ENCODE data around the gene TYMP. TPM values are rescaled to one million over a fixed set of nuclear protein-coding genes. Genes with fewer than 3 reads are reported as not detected.

The TYMP gene
- total RNA-seq, 6 experiments from 2014 or later: 30.6 to 223 (median 88.2) TPM

GRCh38 chr22:50526108-50526833 is 3.5 kb downstream of the TYMP start:
- WGBS (ENCODE audit: insufficient coverage, low coverage, low lambda C conversion rate, missing lambda C conversion rate): 0% methylated on average over 13 of the region's 77 CpGs
- H3K27ac ChIP-seq: peak overlapping the region; percentile 76 to 94 (median 87)
- no peaks in the 10 kb centered on the region for H3K9me3 ChIP-seq
- peaks cover 0 to 25% (median 12%) of the 10 kb centered on the region in 4 donors for H3K4me1 ChIP-seq
- peak; percentile 87 to 90 (median 90) for DNase-seq
- TF ChIP-seq CTCF (IDR thresholded peaks at IDR 0.05) (peak; percentile 45 to 84 (median 66)), POLR2A (IDR thresholded peaks at IDR 0.05) (peak; percentile 33)
- peaks cover 0 to 23% (median 3%) of the 10 kb centered on the region in 4 donors for H3K36me3 ChIP-seq
- intact Hi-C loops (cut with DNase I): loop anchor here in 1 of 2 donors (10.0 kb wide), 1 partner anchor 89 kb away; no protein-coding TSS in a partner anchor
- H3K27me3 ChIP-seq: no peaks in the 10 kb centered on the region
- ATAC-seq: peak; percentile 13 to 33 (median 20)
- H3K4me3 ChIP-seq: peak overlapping the region; percentile 66 to 74 (median 68)

GRCh38 chr22:50525858-50526107 is 4.0 kb downstream of the TYMP start:
- intact Hi-C loops (cut with DNase I): loop anchor here in 1 of 2 donors (10.0 kb wide), 1 partner anchor 89 kb away; no protein-coding TSS in a partner anchor
- no peaks in the 10 kb centered on the region for H3K9me3 ChIP-seq

GRCh38 chr22:50525104-50525857 is 4.5 kb downstream of the TYMP start, which contains the start of gene SCO2:
SCO2 (minus strand) TSS chr22:50525598; CDS start chr22:50524411, 1,187 bp downstream.
- TF ChIP-seq POLR2A (IDR thresholded peaks at IDR 0.05) (peak; percentile 92), CTCF (IDR thresholded peaks at IDR 0.05) (peak; percentile 8 to 36 (median 29))
- H3K4me1 ChIP-seq: peaks cover 0 to 25% (median 12%) of the 10 kb centered on the region in 4 donors

More at GRCh38 chr22:50525858-50526107, 4.0 kb downstream of the TYMP start:
- DNase-seq: no peak
- ATAC-seq: peak in 2 of 4 donors; percentile 4 to 5
- Histone ChIP-seq H3K27me3 (no peaks in the 10 kb centered on the region), H3K4me3 (peak overlapping the region; percentile 66 to 74 (median 68)), H3K4me1 (peaks cover 0 to 25% (median 12%) of the 10 kb centered on the region in 4 donors), H3K27ac (peak overlapping the region; percentile 76 to 94 (median 87)), H3K36me3 (peaks cover 0 to 23% (median 3%) of the 10 kb centered on the region in 4 donors)
- no CpG with 5 or more reads among the region's 33 CpGs for WGBS (ENCODE audit: insufficient coverage, low coverage, low lambda C conversion rate, missing lambda C conversion rate)
- TF ChIP-seq POLR2A (IDR thresholded peaks at IDR 0.05): no peak
- TF ChIP-seq CTCF (IDR thresholded peaks at IDR 0.05): no peak

GRCh38 chr22:50524676-50525103 is 5.1 kb downstream of the TYMP start:
- TF ChIP-seq CTCF (IDR thresholded peaks at IDR 0.05) (no peak), POLR2A (IDR thresholded peaks at IDR 0.05) (no peak)
- Histone ChIP-seq H3K36me3 (peaks cover 0 to 23% (median 3%) of the 10 kb centered on the region in 4 donors), H3K4me1 (peaks cover 0 to 25% (median 12%) of the 10 kb centered on the region in 4 donors), H3K4me3 (peak overlapping the region; percentile 66 to 74 (median 68)), H3K27ac (peak overlapping the region; percentile 76 to 94 (median 87)), H3K27me3 (no peaks in the 10 kb centered on the region), H3K9me3 (no peaks in the 10 kb centered on the region)
- intact Hi-C loops (cut with DNase I): loop anchor here in 1 of 2 donors (10.0 kb wide), 1 partner anchor 90 kb away; no protein-coding TSS in a partner anchor
- no peak for DNase-seq
- no peak for ATAC-seq
- WGBS (ENCODE audit: insufficient coverage, low coverage, low lambda C conversion rate, missing lambda C conversion rate): 1% methylated on average over 15 of the region's 19 CpGs

More at GRCh38 chr22:50525104-50525857, 4.5 kb downstream of the TYMP start, which contains the start of gene SCO2:
- peaks cover 0 to 23% (median 3%) of the 10 kb centered on the region in 4 donors for H3K36me3 ChIP-seq
- no peaks in the 10 kb centered on the region for H3K9me3 ChIP-seq
- peak within 1 kb of the TSS; percentile 66 to 74 (median 68) for H3K4me3 ChIP-seq
- peak within 1 kb of the TSS; percentile 76 to 94 (median 87) for H3K27ac ChIP-seq
- WGBS (ENCODE audit: insufficient coverage, low coverage, low lambda C conversion rate, missing lambda C conversion rate): 0% methylated on average over 15 of the region's 84 CpGs
- peak; percentile 97 for DNase-seq
- peak; percentile 38 to 64 (median 56) for ATAC-seq
- intact Hi-C loops (cut with DNase I): loop anchor here in 1 of 2 donors (10.0 kb wide), 1 partner anchor 90 kb away; no protein-coding TSS in a partner anchor
- no peaks in the 10 kb centered on the region for H3K27me3 ChIP-seq
